COLO829 (cell line): Measurements from ENCODE around the gene PAPOLB.
"Not testable (repeated sequence)": the region's sequence is repeated elsewhere in the genome, so short reads cannot be mapped to it uniquely, and the experiment has no call there.

ENCODE experiments used
- DNase-seq: peaks from one replicate; pipeline ENCODE4 v3.0.0; 2012; ENCODE audit warnings: low spot score

The PAPOLB gene

DNA sequence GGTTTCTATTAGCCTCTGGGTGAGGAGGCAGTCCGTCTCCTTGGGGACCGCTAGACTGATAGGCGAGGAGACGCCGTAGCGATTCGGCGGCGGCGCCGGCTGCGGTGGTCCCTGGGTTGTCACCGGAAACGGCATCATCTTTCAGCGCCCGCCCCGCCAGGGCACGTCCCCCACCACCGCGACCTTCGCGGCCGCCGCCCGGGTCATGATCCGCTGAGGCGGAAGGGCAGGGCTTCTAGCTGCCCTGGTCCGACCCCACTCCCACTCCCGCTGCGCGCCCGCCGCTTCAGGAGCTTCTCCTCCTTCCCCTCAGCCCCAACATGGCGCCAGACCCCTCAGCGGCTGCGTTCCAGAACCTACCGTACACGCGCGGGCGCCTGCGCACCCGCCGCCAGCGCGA, at the start of gene PAPOLB:
PAPOLB (minus strand) TSS at position 358 of the 400 bp plus-strand sequence; CDS start at position 138, 220 bp downstream.
- DNase-seq = no peak

DNA sequence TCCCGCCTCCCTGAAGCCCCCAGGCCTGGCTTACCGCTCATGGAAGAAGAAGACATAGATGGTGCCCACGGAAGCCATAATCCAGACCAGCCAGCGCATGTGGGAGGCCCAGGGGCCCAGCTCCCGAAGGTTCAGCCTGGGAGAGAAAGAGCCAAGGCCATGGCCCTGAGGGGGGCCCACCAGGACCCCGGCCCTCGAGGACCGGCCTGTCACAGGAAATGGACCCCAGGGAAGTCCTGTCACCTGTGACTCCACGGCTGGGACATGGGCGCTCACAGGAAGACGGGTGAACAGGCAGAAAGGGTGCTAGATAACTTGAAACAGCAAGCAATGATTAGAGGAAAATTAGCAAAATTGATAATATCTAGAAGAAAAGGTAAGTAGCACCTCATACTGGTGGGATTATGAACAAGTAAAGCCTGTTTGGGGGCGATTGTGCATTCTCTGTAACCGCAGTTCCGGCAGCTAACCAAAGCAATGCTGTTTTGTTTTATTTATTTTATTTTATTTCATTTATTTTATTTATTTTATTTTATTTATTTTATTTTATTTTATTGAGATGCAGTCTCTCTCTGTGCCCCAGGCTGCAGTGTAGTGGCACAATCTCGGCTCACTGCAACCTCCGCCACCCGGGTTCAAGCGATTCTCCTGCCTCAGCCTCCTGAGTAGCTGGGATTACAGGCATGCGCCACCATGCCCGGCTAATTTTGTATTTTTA, 49.4 kb upstream of the PAPOLB start:
- DNase-seq = no peak

DNA sequence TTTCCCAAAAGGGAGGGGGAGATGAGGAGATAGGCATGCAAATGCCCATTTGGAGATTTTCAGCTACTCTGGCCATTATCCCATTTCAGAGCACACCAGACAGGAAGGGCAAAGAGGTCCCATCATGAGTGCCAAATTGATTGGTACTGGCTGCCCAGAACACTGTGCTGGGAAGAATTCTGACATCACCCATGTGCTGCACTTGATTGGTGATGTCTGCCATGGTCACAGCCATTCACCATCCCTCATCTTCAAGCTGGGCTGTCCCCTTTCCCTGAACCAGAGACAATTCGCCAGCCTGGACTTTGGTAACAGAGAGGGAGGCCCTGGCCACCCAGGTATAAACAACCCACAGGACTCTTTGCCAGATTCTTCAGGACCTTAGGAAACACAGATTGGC, 44.9 kb upstream of the PAPOLB start:
- DNase-seq = no peak

DNA sequence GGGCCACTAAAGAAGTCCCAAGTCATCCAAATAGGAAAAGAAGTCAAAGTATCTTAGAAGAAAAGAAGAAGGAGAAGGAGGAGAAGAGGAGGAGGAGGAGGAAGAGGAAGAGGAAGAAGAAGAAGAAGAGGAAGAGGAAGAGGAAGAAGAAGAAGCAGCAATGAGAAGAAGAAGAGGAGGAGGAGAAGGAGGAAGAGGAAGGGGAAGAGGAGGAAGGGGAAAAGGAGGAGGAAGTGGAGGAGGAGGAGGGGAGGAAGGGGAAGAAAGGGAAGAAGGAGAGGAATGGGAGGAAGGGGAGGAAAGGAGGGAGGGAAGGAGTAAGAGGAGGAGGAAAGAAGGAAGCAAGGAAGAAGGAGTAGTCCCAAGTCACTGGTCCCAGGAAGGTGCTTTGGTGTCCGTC, 43.3 kb upstream of the PAPOLB start:
- DNase-seq = no peak

DNA sequence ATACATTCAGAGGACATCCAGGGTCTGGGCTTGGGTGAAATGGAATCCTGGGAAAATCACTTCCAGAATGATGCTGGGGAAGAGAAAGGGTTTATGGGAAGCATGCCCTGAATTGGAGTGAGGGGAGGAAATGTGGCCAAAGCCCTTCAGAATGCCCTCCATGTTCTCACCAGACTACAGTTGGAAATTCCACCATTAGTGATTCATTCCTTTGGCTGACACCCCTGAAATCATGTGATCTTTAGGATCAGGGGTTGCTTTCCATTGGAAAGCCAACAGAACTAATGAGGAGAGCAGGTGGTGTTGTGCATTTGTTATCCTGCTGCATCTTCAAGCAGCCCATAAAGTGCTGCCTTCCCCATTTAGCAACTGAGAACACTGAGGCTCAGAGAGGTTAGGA, 42.5 kb upstream of the PAPOLB start:
- no peak for DNase-seq

DNA sequence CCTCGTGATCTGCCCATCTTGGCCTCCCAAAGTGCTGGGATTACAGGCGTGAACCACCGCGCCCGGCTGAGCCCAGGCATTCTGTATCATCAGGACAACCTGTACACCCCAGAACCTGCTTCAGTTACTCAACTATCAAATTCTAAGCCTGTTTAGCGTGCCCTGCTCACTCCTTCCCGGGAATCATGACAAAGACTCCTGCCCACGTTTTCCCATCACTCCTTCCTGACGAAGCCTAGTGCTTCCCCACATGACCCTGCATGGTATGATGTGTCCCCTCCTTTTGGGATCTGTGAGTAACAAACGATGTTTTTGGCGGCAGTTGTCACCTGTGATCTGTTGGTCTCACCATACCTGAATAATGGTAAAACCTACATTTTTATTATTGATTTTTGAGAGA, 33.9 kb upstream of the PAPOLB start:
- DNase-seq = no peak

DNA sequence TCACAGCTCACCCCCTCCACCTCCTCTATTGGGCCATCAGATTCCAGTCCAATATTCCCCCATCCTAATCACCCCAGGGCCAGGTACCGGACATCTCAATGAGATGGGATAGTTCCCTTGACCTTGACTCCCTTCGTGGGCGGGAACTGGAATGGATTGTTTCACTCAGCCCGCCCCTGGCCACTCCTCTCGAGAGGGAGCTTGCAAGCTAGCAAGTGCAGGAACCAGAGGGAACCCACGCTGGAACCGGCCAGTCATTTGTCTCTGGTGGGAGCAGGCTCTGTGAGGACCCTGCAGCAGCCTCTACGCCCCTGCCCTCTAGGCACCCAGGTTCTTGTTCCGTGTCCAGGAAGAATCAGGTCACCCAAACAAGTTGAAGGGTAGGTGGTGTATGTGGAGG, 32.7 kb upstream of the PAPOLB start:
- DNase-seq = no peak

DNA sequence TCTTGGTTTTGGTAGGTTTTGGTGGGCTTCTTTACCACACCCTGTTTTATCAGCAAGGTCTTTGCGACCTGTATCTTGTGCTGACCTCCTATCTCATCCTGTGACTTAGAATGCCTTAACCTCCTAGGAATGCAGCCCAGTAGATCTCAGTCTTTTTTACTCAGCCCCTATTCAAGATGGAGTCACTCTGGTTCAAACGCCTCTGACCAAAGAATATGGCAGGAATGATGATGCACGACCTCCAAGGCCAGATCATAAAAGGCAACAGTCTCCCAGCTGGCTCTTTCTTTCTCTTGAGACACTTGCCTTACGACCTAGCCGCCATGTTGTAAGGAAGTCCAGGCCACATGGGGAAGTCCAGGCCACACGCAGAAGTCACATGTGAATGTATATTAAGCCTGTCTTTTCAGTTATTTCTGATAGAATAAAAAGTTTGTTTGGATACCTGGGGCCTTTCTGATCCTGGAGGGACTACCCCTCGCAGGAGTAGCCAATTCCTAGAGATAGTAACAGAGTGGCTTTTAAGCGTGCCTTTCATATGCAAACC, 32.2 kb upstream of the PAPOLB start:
- DNase-seq = no peak

DNA sequence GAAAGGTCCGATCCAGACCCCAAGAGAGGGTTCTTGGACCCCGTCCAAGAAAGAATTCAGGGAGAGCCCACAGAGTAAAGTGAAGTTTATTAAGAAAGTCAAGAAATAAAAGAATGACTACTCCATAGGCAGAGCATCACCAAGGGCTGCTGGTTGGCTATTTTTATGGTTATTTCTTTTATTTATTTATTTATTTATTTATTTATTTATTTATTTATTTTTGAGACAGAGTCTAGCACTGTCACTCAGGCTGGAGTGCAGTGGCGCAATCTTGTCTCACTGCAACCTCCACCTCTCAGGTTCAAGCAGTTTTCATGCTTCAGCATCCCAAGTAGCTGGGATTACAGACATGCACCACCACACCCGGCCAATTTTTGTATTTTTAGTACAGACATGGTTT, 31.4 kb upstream of the PAPOLB start:
- not testable (repeated sequence) for DNase-seq

DNA sequence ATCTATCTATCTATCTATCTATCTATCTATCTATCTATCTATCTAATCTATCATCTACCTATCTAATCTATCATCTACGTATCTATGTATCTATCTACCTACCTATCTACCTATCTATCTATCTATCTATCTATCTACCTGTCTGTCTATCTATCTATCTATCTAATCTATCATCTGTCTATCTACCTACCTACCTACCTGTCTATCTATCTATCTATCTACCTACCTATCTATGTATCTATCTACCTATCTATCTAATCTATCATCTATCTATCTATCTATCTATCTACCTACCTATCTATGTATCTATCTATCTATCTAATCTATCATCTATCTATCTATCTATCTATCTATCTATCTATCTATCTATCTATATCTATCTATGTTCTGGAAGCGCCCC, 29.7 kb upstream of the PAPOLB start:
- DNase-seq = not testable (repeated sequence)

DNA sequence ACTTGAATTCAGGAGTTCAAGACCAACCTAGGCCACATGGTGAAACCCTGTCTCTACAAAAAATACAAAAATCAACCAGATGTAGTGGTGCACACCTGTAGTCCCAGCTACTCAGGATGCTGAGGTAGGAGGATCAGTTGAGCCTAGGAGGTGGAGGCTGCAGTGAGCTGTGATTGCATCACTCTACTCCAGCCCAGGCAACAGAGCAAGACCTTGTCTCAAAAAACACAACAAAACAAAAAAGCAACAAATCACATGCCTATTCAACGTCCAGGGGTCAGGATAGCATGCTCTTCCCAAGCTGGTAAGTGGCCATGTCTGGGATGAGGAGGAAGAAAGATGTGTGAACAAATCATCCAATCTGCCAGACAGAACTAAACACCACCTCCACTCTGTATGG, 27.9 kb upstream of the PAPOLB start:
- no peak for DNase-seq

DNA sequence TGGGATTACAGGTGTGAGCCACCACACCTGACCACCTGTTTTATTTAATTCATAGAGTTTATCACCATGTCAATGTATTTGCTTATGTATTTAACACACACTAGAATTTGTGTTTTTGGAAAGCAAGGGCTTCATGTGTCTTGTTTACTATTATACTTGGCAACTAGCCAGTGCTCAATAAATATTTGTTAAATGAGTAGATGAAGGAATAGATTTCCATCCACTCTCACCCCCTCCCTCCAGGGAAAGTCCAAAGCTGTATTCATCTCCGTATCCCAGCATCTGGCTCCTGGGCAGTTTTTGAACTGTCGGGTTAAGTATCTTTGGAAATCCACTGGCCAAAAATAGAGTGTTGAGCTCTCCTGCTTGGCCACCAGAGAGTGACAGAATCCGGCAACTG, 26.3 kb upstream of the PAPOLB start:
- no peak for DNase-seq

DNA sequence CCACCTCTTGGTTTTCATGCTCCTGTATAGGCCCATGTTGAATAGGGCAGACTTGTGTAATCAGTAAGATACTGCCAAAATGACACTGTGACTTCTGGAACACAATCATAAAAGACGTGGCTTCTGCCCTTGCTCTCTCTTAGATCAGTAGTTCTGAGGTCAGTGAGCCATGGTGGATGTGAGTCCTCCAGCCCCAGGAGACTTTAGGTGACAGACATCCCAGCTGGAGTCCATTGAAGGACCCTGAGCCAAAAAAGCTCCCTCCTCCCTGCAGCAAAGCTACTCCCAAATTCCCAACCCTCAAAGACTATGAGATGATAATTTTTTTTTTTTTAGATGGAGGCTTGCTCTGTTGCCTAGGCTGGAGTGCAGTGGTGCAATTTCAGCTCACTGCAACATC, 24.8 kb upstream of the PAPOLB start:
- no peak for DNase-seq

DNA sequence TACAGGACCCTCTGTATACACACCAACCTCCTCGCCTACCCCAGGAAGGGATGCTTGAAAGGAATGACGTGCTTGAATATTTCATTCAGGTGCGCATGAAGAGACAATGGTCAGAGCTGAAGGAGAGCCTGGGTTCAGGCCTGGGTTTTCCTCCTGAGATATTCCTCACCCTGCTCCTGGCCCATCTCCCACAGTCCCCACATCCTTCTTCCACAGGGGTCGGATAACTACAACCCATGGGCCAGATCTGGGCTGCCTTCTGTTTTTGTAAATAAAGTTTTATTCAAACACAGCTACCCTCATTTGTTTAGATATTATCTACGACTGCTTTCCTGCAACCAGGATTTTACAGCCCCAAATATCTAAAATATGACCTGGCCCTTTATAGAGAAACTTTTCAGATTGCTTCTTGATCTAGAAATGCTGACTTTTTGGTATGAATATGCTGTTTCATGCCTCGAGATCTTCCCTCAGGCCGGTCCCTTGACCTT, 23.5 kb upstream of the PAPOLB start:
- DNase-seq = no peak

DNA sequence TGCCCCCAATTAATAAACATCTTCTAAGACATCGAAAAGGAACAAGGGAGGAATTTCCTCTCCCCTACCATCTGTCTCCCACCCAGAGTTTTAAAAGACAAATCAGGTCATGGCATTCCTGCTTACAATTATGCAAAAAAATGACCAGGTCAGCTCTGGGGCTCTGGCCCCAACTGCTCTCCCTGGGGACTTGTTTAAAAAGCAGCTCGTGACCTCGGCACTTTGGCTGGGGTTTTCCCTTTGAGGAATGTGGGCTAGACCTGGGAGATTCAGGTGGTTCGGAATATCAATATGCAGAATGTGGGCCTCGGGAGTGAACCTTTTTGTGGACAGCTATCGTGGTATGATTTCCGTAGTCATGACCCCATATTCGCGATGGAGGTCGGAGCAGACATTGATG, 22.3 kb upstream of the PAPOLB start:
- DNase-seq = no peak

DNA sequence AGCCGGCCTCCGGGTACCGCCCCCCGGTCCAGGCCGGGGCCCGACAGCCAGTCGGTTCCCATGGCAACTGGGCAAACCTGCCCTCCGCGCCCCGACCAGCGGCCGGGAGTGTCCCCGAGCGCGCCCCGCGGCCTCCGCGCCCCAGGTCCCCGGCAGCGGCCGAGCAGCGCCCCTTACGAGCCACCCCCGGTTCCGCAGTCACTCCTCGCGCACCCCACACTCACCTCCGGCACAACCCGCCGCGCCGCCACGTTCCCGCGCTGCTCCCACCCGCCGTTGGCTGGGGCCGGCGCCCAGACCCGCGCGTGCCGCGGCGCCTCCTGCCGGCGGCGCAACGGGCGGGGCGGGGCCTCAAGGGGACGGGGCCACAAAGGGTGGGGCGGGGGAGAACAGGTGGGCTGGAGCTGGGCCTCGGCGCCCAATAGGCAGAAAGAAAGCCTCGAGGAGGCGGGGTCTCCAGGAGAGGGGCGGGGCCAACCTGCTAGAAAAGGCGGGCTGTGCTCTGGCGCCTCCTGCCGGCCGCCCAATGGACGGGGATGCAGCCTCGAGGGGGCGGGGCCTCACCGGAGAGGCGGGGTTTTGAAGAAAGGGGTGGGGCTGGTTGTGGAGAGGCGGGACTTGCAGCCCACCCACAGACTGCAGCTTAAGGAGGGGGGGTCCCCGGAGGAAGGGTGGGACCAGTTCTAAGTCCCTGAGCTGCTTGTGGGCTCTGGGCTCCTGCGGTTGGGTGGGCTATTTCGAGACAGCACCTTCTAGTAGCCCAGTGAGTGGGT, 21.7 kb upstream of the PAPOLB start, which contains the start of gene RADIL:
RADIL (minus strand) TSS at position 345 of the 773 bp plus-strand sequence. CDS start 5,577 bp downstream, outside the sequence.
- peak; percentile 97 for DNase-seq

DNA sequence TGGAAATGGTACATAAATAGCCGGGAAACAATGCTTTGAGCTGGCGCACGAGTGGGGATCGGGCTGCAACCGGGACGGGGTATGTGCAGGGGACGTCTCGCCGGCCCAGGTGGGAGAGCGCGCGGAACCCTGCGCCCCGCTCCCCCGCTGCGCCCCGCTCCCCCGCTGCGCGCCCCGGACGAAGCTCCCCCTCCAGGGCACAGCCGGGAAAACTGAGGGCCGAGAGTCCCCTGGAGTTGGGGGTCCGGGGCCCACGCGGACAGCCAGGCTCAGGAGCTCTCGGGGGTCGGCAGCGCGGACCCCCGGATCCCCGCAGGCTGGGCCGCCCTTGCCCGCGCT, 21.2 kb upstream of the PAPOLB start:
- no peak for DNase-seq

DNA sequence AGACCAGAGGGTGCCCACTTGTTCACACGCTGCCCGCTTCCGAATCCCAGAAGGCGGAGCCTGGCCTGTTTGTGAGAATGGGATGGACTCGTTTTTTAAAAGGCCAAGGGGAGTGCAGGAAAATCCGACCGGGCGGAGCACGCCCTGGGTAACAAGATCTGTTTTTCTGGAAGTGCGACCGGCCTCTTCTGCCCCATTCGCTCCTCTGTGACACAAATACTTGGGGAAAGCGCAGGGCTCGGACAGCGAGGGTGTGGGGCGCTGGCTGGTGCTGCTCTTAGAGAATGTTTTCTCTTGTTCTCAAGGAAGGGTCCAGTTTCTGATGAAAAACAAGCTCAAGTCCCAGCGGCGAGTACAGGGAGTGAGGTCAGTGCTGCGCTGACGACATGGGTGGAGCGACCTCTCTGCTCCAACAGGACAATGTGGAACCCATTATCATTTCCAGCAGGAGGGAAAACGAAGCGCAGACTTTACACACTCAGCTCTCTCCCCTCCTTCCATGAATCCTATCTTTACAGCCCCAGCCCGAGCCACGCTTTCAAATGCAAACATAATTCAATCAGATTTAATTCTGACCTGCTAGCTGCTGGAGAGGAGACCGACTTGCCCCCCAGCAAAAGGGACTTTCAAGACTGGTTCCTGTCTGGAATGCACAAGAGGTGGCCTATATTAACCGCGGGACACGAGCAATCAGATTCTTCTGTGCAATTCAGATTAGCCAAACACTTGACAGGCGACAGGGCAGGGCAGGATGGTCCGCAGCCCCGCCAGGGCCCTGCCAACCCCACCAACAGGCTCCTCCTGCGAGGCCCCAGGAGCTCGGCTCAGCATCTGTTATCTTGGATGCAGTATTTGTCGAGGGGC, 20.6 kb upstream of the PAPOLB start:
- no peak for DNase-seq

DNA sequence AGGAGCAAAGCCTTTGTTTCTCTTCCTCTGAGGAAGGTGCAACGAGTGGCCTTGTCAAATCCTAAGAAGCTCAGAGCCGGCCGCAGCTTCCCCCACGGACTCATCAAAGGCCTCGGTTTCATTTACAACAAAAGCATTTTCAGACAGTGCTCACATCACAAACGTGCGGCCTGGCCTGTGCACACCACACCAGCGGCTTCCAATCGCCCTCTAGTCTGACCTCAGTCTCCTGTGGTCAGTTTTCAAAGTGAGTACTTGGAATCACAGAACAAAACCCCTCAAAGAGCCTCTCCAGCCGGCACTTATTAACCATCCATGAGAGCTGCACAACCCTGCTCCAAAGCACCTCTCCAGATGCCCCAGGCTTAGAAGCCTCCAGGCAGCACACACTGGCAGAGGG, 18.4 kb upstream of the PAPOLB start:
- no peak for DNase-seq

DNA sequence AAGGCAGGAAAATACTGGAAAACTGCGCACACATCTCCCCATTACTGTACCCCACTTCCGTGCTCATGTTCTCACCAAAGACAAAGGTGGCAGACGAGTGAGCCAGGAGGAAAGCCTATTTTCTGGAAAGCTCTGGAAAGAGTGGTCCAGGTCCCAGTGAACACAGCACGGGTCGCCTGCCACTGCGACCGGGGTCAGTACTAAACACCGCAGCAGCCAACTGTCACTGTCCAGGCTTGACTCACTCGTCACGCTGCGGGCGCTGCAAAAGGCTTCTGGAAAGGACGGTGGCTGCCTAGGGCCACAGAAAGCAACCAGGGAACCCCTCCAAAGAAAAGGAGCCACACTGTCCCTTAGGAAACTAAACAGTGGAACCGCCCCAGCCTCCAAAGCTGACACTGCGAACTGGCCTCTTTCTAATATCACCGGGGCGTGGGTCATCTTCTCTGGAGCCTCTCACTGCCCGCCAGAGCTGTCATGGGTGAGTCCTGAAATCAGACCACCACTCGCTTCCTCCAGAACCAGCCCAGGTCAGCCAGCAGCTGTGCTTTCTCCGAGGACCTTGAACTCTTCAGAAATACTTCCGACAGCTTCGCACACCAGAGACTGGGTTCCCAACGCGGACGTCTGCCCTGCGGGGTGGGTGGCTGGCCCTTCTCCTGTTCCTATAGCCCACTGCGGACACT, 17.7 kb upstream of the PAPOLB start:
- no peak for DNase-seq
